ENCODE data around the gene ADAMTS17.

DNA sequence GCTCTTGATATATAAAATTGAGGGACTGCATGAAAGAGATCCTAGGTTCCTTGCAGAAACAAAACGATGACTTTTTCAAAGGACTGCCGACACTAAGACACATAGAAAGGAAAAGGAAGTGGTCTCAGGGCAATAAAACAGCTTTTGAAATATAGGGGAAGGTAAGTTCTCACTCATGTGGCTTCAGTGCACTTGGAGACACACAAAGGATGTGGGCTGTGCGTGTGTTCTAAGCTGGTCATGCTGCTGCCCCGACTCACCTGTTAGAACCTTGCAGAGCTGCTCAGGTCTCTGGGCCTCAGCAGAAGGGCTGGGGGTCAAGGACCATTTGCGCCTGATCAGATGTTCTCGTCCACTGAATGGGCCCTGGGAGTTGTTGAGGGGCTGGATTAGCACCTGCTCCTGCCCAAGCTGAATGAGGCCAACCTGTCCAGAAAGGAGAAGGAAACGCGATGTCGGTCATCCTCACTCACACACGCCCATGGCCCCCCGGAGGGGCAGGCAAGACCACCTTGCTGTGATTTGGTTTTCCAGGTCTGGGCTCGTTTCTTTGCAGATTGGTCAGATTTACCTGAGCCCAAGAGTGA, 11.1 kb downstream of the ADAMTS17 start:
- TF ChIP-seq YY1 (IDR thresholded peaks at IDR 0.05; ENCODE audit: insufficient read depth, insufficient read length) (no peak), SUZ12 (IDR thresholded peaks at IDR 0.05; ENCODE audit: extremely low read depth, insufficient read depth, insufficient read length) (no peak), ZNF274 (IDR thresholded peaks at IDR 0.05; ENCODE audit: low read depth, low read length) (no peak)
